ENCODE data around the gene SPACA7. TPM values are rescaled to one million over a fixed set of nuclear protein-coding genes. Genes with fewer than 3 reads are reported as not detected.

The SPACA7 gene
- not detected for total RNA-seq

GRCh38 chr13:112376050-112376681, at the start of gene SPACA7:
TSS of gene SPACA7 (plus strand) at chr13:112376355. CDS start at chr13:112376386, 31 bp downstream.
- DNase-seq (ENCODE audit: low spot score) = peak; percentile 44
- ATAC-seq = no peak

GRCh38 chr13:112326821-112327370, 49.3 kb upstream of the SPACA7 start:
- ATAC-seq = no peak

GRCh38 chr13:112328936-112329335, 47.2 kb upstream of the SPACA7 start:
- DNase-seq (ENCODE audit: low spot score) (no peak), ATAC-seq (no peak)

More at GRCh38 chr13:112326821-112327370, 49.3 kb upstream of the SPACA7 start:
- no peak for DNase-seq (ENCODE audit: low spot score)

- no peak for DNase-seq (ENCODE audit: low spot score)
- ATAC-seq = no peak
These were observed 46.8 kb upstream of the SPACA7 start for GRCh38 chr13:112329376-112329775.

- ATAC-seq (no peak), DNase-seq (ENCODE audit: low spot score) (no peak)
These were observed 46.1 kb upstream of the SPACA7 start for GRCh38 chr13:112330066-112330465.

- ATAC-seq (peak; percentile 76), DNase-seq (ENCODE audit: low spot score) (peak; percentile 57)
These were observed 45.4 kb upstream of the SPACA7 start for GRCh38 chr13:112330479-112331381.

GRCh38 chr13:112331675-112332074, 44.5 kb upstream of the SPACA7 start:
- DNase-seq (ENCODE audit: low spot score) (no peak), ATAC-seq (no peak)

GRCh38 chr13:112332727-112333126, 43.4 kb upstream of the SPACA7 start:
- ATAC-seq = peak; percentile 51
- DNase-seq (ENCODE audit: low spot score) = peak; percentile 54

GRCh38 chr13:112333756-112334543, 42.2 kb upstream of the SPACA7 start:
- DNase-seq (ENCODE audit: low spot score) (no peak), ATAC-seq (no peak)

- no peak for DNase-seq (ENCODE audit: low spot score)
These were observed 41.0 kb upstream of the SPACA7 start for GRCh38 chr13:112335135-112335534.

GRCh38 chr13:112341446-112341845, 34.7 kb upstream of the SPACA7 start:
- ATAC-seq = no peak
- no peak for DNase-seq (ENCODE audit: low spot score)

More at GRCh38 chr13:112335135-112335534, 41.0 kb upstream of the SPACA7 start:
- ATAC-seq = peak; percentile 48

- DNase-seq (ENCODE audit: low spot score) (no peak), ATAC-seq (no peak)
These were observed 34.0 kb upstream of the SPACA7 start for GRCh38 chr13:112341976-112342735.

GRCh38 chr13:112342841-112343361, 33.3 kb upstream of the SPACA7 start:
- DNase-seq (ENCODE audit: low spot score) (no peak), ATAC-seq (no peak)

GRCh38 chr13:112343591-112343990, 32.6 kb upstream of the SPACA7 start:
- DNase-seq (ENCODE audit: low spot score) (no peak), ATAC-seq (no peak)

- DNase-seq (ENCODE audit: low spot score) = no peak
These were observed 30.4 kb upstream of the SPACA7 start for GRCh38 chr13:112345826-112346172.

GRCh38 chr13:112346173-112346898, 29.8 kb upstream of the SPACA7 start:
- DNase-seq (ENCODE audit: low spot score) (no peak), ATAC-seq (peak; percentile 81)

More at GRCh38 chr13:112345826-112346172, 30.4 kb upstream of the SPACA7 start:
- ATAC-seq = no peak

- DNase-seq (ENCODE audit: low spot score) (no peak), ATAC-seq (no peak)
These were observed 29.3 kb upstream of the SPACA7 start for GRCh38 chr13:112346899-112347229.

- DNase-seq (ENCODE audit: low spot score) = no peak
- no peak for ATAC-seq
These were observed 28.2 kb upstream of the SPACA7 start for GRCh38 chr13:112347986-112348385.

- ATAC-seq (peak; percentile 27), DNase-seq (ENCODE audit: low spot score) (no peak)
These were observed 27.4 kb upstream of the SPACA7 start for GRCh38 chr13:112348642-112349345.

Data from left lobe of liver (tissue), 2 donors.